ENCODE results near the gene CLTC. TPM values are rescaled to one million over a fixed set of nuclear protein-coding genes. Genes with fewer than 3 reads are reported as not detected.

The CLTC gene
- total and polyA plus RNA-seq, 10 of the 15 experiments (the other 5 are each of a cell fraction or from before 2014, with no cell fraction given): 77.5 to 188 (median 129) TPM

DNA sequence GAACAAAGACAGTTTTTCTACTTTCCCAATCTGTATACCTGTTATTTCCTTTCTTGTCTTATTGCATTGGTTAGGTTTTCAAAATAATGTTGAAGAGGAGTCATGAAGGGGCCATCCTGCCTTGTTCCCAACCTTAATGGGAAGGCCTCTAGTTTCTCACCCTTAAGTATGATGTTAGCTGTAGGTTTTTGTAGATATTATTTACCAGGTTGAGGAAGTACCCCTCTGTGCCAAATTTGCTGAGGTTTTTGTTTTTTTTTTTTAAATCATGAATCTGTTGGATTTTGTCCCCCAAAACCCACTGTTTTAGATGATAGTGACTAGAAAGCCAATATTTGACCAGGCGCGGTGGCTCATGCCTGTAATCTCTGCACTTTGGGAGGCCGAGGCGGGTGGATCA is 124.1 kb downstream of the CLTC start:
- FAIRE-seq (no peak), ATAC-seq (no peak), DNase-seq (ENCODE audit: low read depth, low spot score) (no peak)
- Histone ChIP-seq H3K4me1 (ENCODE audit: control insufficient read depth, insufficient read depth, low read length) (no peaks in the 10 kb centered on the region), H2AFZ (ENCODE audit: control insufficient read depth, low read depth, low read length) (no peak overlapping the region), H4K20me1 (ENCODE audit: control insufficient read depth, insufficient read depth) (no peaks in the 10 kb centered on the region), H3K36me3 (ENCODE audit: control insufficient read depth in 2 of 2, insufficient read depth in 2 of 2, low read length in 1 of 2) (0 out of 4 replicates have a peak, but pooled peaks cover 0 to 2% of the 10 kb centered on the region in 2 experiments), H3K4me2 (ENCODE audit: control insufficient read depth, insufficient read depth) (no peak overlapping the region), H3K27me3 (replicated peaks in 1 of 2; ENCODE audit: control insufficient read depth in 2 of 2, insufficient read depth in 2 of 2, low read length in 1 of 2) (no peaks in the 10 kb centered on the region), H3K4me3 (no peak overlapping the region), H3K9ac (ENCODE audit: control insufficient read depth, insufficient read depth, low read length) (no peak overlapping the region), H3K9me3 (replicated peaks; ENCODE audit: control insufficient read depth, insufficient read depth, low read length) (no peaks in the 10 kb centered on the region; the same call in 1 of the 3 replicates), H3K27ac (ENCODE audit: control insufficient read depth, insufficient read depth) (no peak overlapping the region), H3K79me2 (ENCODE audit: control insufficient read depth, insufficient read depth, low read length) (no peaks in the 10 kb centered on the region)
- WGBS (ENCODE audit: insufficient coverage, insufficient replicate concordance, low lambda C conversion rate, missing lambda C conversion rate): 100% methylated on average over 4 of the region's 4 CpGs
- ChIA-PET SMC1A (ENCODE audit: uncharacterized antibody, unreplicated experiment) (interaction anchor here (1.0 to 2.7 kb wide), 4 partner anchors 10 to 292 kb away, joined by 4 to 12 read pairs (median 4); no protein-coding TSS in a partner anchor), RAD21 (ENCODE audit: unreplicated experiment) (interaction anchor here (0.6 to 1.8 kb wide), 3 partner anchors 10 to 171 kb away, joined by 3 to 5 read pairs (median 3); no protein-coding TSS in a partner anchor), POLR2A (interaction anchor here (0.5 to 1.3 kb wide), 3 partner anchors 88 to 221 kb away, joined by 4 to 5 read pairs (median 5); partner anchors contain the start of gene RNFT1), CTCF (interaction anchor here (4.9 to 6.6 kb wide), 2 partner anchors 9 to 170 kb away, joined by 33 to 49 read pairs; no protein-coding TSS in a partner anchor)
- intact Hi-C loops (cut with micrococcal nuclease; ENCODE audit: unreplicated experiment): loop anchor here (10.0 kb wide), 2 partner anchors 291 to 429 kb away; no protein-coding TSS in a partner anchor
- TF ChIP-seq, protein P1, sequence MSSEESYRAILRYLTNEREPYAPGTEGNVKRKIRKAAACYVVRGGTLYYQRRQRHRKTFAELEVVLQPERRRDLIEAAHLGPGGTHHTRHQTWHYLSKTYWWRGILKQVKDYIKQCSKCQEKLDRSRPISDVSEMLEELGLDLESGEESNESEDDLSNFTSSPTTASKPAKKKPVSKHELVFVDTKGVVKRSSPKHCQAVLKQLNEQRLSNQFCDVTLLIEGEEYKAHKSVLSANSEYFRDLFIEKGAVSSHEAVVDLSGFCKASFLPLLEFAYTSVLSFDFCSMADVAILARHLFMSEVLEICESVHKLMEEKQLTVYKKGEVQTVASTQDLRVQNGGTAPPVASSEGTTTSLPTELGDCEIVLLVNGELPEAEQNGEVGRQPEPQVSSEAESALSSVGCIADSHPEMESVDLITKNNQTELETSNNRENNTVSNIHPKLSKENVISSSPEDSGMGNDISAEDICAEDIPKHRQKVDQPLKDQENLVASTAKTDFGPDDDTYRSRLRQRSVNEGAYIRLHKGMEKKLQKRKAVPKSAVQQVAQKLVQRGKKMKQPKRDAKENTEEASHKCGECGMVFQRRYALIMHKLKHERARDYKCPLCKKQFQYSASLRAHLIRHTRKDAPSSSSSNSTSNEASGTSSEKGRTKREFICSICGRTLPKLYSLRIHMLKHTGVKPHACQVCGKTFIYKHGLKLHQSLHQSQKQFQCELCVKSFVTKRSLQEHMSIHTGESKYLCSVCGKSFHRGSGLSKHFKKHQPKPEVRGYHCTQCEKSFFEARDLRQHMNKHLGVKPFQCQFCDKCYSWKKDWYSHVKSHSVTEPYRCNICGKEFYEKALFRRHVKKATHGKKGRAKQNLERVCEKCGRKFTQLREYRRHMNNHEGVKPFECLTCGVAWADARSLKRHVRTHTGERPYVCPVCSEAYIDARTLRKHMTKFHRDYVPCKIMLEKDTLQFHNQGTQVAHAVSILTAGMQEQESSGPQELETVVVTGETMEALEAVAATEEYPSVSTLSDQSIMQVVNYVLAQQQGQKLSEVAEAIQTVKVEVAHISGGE (CRISPR knock-in tag; IDR thresholded peaks at IDR 0.05): no peak
- no peak for TF ChIP-seq BCL11A (IDR thresholded peaks at IDR 0.05; ENCODE audit: low read depth, low read length)
- in situ Hi-C loops (cut with MboI): no loop called here
- no TSS peak for BruUV-seq (replicated peaks)
